GM13976 (cell line): ENCODE measurements around the gene PKDREJ.
A peak's percentile ranks its signal among the peaks of the same experiment; 100 is the strongest.

ENCODE experiments used
- DNase-seq: peaks from one replicate; pipeline ENCODE4 v3.0.0; 2012; ENCODE audit warnings: low spot score
- CTCF ChIP-seq: IDR thresholded peaks from 2 replicates; pipeline ENCODE4 v1.5.1; 2012; ENCODE audit warnings: borderline replicate concordance, mild to moderate bottlenecking; ENCODE audit not compliant: insufficient read depth; ENCODE audit errors: extremely low read depth, missing control alignments, control extremely low read depth
- in situ Hi-C: fragments of 300-500 bp; cut with MboI; formaldehyde crosslinking; loops from one replicate; pipeline ENCODE4 v1.12.0; 2022; ENCODE audit warnings: low sequenced_read_pairs, mixed read lengths, inconsistent platforms; ENCODE audit not compliant: unreplicated experiment

PKDREJ gene

GRCh38 chr22:46250035-46250782, 12.9 kb downstream of the PKDREJ start, which contains the start of gene CDPF1:
CDPF1 (minus strand) TSS chr22:46250293; CDS start chr22:46248284, 2,009 bp downstream.
- TF ChIP-seq CTCF: no peak
- DNase-seq: peak; percentile 97
- in situ Hi-C loops: no loop called here

- TF ChIP-seq CTCF: no peak
- in situ Hi-C loops: no loop called here
- no peak for DNase-seq
Measured at GRCh38 chr22:46247443-46247975, 15.6 kb downstream of the PKDREJ start.

GRCh38 chr22:46246178-46246577, 17.0 kb downstream of the PKDREJ start:
- no peak for TF ChIP-seq CTCF
- in situ Hi-C loops: no loop called here
- no peak for DNase-seq

GRCh38 chr22:46245511-46245910, 17.6 kb downstream of the PKDREJ start:
- no peak for DNase-seq

GRCh38 chr22:46244771-46245170, 18.4 kb downstream of the PKDREJ start:
- no peak for TF ChIP-seq CTCF
- DNase-seq: no peak
- in situ Hi-C loops: no loop called here

More at GRCh38 chr22:46245511-46245910, 17.6 kb downstream of the PKDREJ start:
- TF ChIP-seq CTCF: no peak
- in situ Hi-C loops: no loop called here

GRCh38 chr22:46242076-46242475, 21.1 kb downstream of the PKDREJ start:
- TF ChIP-seq CTCF: no peak
- in situ Hi-C loops: no loop called here
- no peak for DNase-seq
